Dermis microvascular lymphatic vessel endothelial cell (primary cell): ENCODE results near the gene CPEB1. TPM values are rescaled to one million over a fixed set of nuclear protein-coding genes. Genes with fewer than 3 reads are reported as not detected.
"Not testable (repeated sequence)": the region's sequence is repeated elsewhere in the genome, so short reads cannot be mapped to it uniquely, and the experiment has no call there.

Source experiments
- DNase-seq, 2 donors: peaks; one replicate each; pipeline versions ENCODE4 v3.0.0 to v3.0.0-alpha.2; 2010; ENCODE audit warnings: low read depth in 2 of 2
- total RNA-seq: library from RNA; depleted of rRNA; stranded (reverse); fragments of >200 nt; gene quantifications from 2 replicates; pipeline ENCODE4 v1.2.1, GENCODE V29; 2014

CPEB1 gene
- total RNA-seq, 1 donor from 2014 or later = not detected

DNA sequence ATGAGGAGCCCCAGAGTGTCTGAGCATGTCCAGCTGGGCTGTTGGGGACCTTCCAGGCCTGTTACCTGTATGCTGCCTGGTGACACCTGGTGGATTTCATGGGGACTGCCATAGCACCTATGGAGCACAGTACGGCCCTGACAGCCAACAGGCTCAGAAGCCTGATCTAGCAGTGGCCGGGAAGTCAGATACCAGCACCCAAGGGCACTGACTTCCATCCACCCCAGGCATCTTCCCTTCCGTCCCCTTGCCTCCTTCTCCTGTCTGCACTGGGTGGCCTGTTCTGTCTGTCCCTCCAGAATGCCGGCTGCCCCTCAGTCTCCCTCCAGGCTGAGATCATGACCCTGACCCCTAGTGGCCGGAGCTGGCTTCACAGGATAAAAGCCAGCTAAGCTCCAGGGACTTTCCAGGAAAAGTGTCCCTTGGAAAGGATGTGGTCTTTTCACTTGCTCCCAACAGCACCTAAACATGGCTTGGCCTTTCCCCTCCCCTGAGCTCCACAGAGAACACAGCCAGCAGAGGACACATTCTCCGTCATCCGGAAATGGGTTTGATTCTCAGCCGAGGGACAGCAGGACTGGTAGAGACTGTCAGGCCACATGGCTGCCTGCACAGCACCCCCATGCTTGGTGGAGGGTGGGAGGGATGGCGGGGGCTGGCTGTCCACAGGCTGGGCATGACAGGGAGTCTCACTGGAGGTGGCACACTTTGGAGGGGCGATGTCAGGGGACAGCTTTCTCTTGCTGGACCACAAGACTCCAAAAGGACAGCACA is 116.4 kb downstream of the CPEB1 start:
- peak; percentile 54 to 76 for DNase-seq

DNA sequence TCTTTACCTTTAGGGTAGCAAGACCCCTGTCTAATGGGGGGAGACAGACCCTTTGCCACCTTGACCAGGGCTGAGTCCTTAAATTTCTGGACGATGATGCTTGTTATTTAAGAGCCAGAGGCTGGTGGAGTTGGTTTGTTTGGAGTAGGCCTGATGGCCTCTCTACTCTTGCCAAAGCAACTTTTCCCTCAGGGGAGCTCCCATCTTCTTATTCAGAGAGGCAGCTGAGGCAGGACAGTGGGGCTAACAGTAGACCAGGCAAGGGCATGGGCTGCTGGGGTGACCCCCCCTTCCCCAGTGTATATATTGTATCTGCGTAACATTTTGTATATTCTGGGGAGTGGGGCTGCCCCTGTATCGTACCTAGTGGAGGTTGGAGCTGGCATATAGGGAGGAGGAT is 117.2 kb downstream of the CPEB1 start:
- no peak for DNase-seq

DNA sequence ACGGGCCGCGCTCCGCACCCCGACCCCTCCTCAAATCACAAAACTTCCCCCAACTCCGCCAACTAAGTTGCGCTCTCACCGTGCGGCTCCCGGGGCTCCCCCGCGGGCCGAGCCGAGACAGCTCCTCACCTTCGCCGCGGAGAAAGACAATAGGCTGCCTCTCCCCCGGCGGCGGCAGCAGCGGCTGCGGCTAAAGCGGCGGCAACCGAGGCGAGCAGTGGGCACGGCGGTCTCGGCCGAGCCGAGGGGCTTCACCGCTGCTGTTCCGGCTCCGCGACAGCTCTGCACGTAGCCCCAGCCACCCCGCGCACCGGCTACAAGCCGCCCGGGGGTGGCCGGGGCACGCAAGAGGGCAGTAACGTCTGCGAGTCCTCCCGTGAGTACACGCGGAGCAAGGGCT is 133.6 kb downstream of the CPEB1 start:
- DNase-seq = not testable (repeated sequence)

DNA sequence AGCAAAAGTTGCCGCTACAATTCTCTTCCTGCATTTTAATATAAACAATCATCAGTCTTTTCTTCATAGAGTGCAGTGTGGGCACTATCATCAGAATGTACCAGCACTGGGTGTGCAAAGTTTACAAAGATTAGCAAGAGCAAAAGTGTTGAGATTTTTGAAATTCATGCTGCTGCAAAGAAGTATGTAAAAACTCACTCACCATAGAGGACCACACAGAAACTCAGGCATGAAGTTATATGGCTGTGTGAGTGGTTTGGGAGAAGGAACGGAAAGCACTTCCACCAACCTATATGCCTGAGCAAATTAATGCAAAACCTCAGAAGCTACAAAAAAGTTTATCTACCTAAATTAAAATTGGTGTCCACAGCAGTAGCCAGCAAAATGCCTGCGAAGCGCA is 139.5 kb downstream of the CPEB1 start:
- DNase-seq = not testable (repeated sequence)

DNA sequence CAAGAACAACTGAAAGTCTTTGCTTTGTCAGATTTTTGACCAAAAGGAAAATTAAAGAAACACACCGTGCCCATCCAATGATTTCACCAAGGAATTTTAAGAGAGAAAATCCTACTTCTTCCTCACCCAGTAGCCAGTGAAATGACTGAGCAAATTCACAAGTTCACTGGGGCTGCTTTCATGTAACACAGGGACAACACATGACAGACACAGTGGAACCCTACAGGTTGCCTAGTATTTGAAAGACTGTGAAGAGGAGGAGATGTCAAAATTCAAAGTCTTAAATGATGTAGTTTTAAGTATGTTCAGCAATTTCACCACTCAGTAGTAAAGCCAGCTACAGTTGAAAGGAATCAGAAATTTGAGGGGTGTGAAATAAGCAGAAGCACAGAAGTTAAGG is 140.1 kb downstream of the CPEB1 start:
- DNase-seq = not testable (repeated sequence)

DNA sequence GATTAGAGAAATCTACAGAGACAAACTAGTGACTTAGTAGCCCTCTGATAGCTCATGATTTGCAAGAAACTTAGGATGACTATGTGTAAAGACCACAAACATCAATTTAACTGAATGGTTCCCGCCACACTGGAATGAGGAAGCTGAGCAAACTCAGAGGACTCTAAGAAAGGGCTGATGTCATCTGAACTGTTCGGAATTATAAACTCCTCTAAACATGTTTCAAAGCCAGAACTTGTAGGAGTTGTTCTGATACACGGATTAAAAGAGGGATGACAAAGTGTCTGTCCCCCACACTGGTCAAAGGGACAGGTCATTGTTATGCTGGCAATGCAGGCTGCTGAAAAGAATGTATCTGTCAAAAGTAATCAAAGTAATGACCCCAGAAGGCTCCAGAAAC is 141.3 kb downstream of the CPEB1 start:
- DNase-seq = not testable (repeated sequence)

DNA sequence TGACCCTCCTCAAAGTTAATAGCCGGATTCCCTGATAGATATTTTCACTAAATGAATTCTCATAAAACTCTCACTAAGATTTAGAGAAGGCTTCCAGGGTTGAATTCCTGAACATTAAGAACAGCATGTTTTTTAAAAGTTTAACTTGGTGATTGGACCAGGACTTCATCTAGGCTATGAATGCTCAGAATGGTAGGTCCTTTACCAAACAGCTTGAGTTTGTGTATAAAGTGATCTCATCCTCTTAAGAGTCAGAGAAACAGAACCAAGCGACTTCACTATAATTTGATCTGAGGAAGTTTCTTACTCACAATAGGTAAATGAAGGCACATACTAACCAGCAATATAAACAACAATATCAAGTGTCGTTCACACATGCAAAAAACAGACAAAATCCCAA is 143.1 kb downstream of the CPEB1 start:
- DNase-seq = not testable (repeated sequence)

DNA sequence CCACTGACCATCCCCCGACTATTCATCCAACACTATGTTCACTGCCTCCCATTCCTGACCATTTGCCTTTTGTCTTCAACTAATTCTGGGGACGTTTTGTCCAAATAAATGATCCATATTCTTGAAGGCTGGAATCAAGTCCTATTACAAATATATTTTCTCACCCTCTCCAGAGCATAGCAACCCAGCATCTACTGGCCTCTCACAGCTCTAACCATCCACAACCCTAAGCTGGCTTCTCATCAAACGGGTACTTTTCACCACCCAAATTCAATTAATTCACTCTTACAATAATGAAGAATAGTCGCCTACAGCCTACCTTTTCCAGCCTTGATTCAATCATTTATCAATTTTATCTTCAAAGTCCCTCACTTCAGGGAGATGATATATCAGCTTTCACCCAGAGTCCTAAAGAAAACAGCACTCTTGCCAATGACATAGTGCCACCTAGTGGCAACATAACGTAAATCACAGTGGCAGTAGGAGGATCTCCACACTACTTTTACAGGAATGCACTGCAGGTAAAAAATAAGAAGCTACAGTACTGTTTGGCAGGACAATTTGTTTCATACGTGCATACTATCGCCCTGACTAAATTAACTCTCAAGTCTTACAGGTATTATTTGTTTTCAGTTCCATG is 144.3 kb downstream of the CPEB1 start:
- not testable (repeated sequence) for DNase-seq

DNA sequence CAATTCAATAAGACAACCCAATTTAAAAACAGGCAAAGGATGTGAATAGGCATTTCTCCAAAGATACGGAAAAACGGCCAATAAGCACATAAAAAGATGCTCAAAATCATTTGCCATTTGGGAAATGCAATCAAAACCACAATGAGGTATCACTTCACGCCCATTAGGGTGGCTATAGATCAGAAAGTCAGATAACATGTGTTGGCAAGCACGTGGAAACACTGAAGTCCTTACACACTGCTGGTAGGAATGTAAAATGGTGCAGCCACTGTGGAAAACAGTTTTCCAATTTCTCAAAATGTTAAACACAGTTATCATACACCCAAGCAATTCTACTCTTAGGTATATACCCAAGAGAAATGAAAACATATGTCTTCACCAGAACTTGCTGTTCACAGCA is 146.4 kb downstream of the CPEB1 start:
- DNase-seq = not testable (repeated sequence)

DNA sequence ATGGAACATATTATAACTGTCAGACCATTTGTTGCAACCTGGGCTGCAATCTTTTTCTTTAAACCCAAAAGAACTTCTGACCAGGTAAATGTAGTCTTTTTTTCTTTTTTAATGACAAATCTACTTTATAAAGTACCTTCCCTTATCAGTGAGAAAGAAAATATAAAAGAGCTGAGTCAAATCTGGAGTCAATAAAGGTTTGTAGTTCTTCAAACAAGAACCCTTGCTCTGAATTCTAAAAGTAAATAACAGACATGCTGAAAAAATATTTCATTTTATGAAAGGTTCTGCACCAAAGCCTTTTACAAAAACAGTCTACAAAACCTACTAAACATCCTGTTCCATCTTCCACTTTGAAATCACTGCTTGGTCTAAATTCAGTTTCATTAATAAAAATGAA is 149.2 kb downstream of the CPEB1 start:
- DNase-seq = not testable (repeated sequence)

Other genes starting within 250 kb of the CPEB1 start
- gene GOLGA6L9, start 217.5 kb downstream of the CPEB1 start, total RNA-seq = 0.51 and 0.63 TPM in 2 replicates
- 1,774 and 1,923 TPM in 2 replicates for gene RPS17, start 106.9 kb downstream of the CPEB1 start, total RNA-seq
- gene AP3B2, start 62.5 kb upstream of the CPEB1 start, total RNA-seq = not detected in 2 replicates
- not detected in 2 replicates for gene FSD2, start 158.7 kb upstream of the CPEB1 start, total RNA-seq
- gene WHAMM, start 162.3 kb upstream of the CPEB1 start, total RNA-seq = 4.4 and 5.8 TPM in 2 replicates